Suprapubic skin (tissue), 3 donors: ENCODE data around the gene QSOX1.

Experiments
- EP300 ChIP-seq: sonication (generic); formaldehyde crosslinking; IDR thresholded peaks from one replicate; pipeline ENCODE4 v1.6.1; 2017; ENCODE audit warnings: antibody characterized with exemption
- POLR2A ChIP-seq, 2 donors: fragments of 450-650 bp; IDR thresholded peaks; one replicate each; pipeline ENCODE4 v1.6.1; 2017; ENCODE audit warnings: antibody characterized with exemption in 2 of 2, mild to moderate bottlenecking in 2 of 2, moderate library complexity in 2 of 2
- TF ChIP-seq, protein P1 (sequence below), 2 donors: fragments of 200-600 bp in 1 of 2; fragments of 450-650 bp in 1 of 2; sonication (generic) in 1 of 2; IDR thresholded peaks; one replicate each; pipeline ENCODE4 v1.5.1; 2016 to 2019; ENCODE audit warnings: antibody characterized with exemption in 2 of 2, mild to moderate bottlenecking in 1 of 2, moderate library complexity in 1 of 2

DNA sequence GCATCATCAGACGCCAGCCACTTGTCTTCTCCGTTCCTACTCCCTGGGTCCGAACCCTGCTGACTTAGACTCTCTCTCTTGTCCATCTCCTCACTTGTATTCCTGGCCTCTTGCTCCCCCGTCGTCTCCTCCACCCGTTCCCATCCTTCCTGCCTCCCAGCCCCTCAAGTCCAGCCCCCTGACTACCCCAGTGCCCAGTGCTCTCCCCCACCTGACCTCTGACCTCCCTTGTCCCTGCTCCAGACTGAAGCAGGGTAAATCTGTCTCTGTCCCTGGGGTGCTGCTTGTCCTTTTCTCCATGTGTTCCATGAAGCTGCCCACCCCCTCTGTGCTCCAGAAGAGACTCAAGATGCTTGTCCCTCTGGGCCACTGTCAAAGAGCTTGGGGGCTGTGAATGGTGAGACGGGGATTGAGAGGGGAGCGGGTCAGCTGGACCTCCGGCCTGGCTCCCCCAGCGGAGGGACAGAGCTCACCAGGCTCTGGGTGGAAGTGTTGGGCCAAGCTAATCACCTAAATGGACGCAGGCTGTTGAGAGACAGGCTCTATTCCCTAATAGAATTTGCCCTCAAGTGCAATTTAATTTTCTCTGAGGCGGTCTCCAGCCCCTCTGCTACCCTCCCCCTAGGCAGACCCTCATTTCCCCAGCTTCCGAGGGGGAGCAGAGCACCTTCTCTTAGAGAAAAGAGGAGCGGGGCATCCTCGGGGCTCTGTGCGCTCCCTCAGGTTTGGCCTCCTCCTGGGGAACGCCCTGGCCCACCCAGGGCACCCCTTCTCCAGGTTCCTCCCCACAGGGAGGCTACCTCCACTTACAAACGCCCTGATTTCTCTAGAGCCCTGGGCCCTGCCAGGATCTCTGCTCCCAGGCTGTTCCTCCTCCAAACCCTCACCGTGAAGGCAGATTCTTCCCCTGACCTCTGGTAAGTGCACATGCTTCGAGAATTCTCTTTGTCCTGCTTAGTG is 64.4 kb downstream of the QSOX1 start:
- TF ChIP-seq POLR2A (IDR thresholded peaks at IDR 0.05) (no peak), EP300 (no peak)
- TF ChIP-seq, protein P1, sequence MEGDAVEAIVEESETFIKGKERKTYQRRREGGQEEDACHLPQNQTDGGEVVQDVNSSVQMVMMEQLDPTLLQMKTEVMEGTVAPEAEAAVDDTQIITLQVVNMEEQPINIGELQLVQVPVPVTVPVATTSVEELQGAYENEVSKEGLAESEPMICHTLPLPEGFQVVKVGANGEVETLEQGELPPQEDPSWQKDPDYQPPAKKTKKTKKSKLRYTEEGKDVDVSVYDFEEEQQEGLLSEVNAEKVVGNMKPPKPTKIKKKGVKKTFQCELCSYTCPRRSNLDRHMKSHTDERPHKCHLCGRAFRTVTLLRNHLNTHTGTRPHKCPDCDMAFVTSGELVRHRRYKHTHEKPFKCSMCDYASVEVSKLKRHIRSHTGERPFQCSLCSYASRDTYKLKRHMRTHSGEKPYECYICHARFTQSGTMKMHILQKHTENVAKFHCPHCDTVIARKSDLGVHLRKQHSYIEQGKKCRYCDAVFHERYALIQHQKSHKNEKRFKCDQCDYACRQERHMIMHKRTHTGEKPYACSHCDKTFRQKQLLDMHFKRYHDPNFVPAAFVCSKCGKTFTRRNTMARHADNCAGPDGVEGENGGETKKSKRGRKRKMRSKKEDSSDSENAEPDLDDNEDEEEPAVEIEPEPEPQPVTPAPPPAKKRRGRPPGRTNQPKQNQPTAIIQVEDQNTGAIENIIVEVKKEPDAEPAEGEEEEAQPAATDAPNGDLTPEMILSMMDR (IDR thresholded peaks at IDR 0.05), result no peak
